Activated T-cell treated with anti-CD3 and anti-CD28 coated beads for 24 hours (primary cell): Measurements from ENCODE around the gene RPL28.
A peak's percentile ranks its signal among the peaks of the same experiment; 100 is the strongest.

Source experiments
- DNase-seq: peaks from one replicate; pipeline ENCODE4 v3.0.0-alpha.2; 2020; ENCODE audit warnings: low read depth

Gene RPL28

DNA sequence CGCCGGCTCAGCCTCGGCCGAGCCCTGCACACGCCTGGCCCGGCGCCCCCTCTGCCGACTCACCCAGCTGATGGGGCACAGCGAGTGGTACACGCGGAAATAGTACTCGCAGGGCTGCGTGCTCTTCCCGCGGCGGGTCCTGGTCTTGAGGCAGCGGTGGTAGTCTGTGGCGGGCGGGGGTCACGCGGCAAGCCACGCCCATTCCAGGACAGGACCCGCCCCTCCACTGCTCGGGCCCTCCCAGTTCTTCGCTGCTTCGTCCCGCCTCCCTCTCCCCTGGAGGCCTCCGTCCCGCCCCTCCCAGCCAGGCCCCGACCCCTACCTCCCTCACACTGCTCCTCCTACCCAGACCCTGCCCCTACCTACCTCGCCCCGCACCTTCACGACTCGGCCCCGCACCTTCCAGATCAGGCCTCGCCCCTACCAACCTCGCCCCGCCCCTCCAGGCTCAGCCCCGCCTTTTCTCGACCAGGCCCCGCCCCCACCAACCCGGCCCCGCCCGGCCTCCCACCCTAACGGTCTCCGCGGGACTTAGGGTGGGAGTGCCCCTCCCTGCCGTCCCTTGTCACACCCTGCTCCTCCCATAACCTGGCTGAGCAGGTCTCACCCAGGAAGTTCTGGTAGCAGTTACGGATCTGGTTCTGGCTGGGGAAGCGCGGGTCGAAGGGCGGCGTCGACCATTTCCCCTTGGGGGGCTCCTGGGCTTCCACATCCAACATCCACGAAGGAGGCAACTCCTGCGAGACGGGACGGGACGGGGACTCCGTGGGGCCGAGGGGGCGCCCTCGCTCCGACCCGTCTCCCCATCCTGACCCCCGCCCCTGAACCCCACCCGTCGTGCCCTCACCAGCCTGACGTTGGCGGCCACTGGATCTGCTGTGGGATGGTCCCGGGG, 31.7 kb upstream of the RPL28 start:
- DNase-seq: peak; percentile 32

DNA sequence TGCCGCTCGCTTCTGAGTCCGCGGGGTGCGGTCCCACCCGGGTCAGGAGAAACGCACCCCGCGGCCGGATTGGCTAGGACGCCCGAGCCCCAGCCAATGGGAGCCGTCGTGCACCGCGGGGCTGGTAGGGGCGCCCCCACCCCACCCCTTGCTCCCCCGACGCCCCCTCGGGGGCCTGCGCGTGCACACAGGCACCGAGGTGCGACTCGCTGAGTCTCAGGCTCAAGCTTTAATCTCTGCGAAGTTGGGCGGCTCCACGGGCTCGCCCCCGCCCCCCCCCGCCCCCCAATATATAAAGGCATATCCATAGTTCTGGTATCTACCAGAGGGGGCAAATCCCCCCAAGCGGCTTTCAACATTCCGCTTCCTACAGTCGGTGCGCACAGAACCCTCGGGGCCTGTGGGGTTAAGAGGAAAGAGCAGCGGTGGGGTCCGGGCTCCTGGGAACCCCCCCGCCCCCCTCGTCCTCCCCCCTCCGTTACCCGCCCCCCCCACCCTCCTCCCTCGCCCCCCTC, 31.0 kb upstream of the RPL28 start, which contains the start of gene COX6B2:
Gene COX6B2 (minus strand): TSS at position 22 of the 515 bp plus-strand sequence. CDS start 198 bp downstream, outside the sequence.
- DNase-seq: no peak

DNA sequence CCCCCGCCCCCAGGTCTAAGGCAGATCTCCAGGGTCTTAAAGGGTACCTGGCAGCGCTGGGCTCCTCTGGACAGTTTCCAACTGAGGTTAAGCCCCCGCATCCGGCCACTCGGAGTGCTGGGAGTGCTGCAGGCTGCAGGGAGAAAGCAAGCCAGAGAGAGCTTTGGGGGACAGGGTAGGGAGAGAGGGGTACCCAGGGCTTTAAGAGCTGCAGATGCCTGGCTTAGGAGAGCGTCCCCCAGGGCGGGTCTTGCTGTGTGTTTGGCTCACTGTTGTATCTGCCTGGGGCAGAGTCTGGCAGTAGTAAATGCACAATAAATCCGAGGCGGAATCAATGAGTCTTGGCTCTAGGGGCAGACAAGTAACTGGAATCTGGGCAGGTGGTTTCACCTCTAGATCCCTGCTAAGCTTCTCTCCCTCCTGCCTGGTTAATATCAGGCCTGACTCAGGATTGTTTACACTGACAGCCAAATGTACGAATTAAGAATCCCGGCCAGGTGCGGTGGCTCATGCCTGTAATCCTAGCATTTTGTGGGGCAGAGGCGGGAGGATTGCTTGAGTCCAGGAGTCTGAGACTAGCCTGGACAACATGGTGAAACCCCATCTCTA, 30.4 kb upstream of the RPL28 start:
- DNase-seq: no peak

DNA sequence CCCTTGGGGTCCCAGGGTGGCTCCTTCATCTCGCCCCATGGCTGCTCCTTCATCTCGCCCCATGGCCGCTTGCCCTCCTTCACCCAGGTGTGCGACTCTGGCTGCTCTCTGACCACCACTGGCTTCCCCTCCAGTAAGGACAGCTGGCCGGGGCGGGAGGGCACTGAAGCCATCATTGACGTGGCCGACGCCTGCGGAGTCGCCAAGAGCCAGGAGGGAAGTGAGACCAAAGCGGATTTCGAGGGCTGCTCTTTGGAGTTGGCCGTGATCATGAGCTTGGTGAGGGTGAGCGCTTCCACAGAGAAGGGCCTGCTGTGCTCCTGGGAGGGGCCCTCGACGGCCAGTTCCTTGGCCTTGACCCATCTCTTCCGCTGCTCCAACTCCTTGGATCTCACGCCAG, 27.2 kb upstream of the RPL28 start:
- DNase-seq: no peak

DNA sequence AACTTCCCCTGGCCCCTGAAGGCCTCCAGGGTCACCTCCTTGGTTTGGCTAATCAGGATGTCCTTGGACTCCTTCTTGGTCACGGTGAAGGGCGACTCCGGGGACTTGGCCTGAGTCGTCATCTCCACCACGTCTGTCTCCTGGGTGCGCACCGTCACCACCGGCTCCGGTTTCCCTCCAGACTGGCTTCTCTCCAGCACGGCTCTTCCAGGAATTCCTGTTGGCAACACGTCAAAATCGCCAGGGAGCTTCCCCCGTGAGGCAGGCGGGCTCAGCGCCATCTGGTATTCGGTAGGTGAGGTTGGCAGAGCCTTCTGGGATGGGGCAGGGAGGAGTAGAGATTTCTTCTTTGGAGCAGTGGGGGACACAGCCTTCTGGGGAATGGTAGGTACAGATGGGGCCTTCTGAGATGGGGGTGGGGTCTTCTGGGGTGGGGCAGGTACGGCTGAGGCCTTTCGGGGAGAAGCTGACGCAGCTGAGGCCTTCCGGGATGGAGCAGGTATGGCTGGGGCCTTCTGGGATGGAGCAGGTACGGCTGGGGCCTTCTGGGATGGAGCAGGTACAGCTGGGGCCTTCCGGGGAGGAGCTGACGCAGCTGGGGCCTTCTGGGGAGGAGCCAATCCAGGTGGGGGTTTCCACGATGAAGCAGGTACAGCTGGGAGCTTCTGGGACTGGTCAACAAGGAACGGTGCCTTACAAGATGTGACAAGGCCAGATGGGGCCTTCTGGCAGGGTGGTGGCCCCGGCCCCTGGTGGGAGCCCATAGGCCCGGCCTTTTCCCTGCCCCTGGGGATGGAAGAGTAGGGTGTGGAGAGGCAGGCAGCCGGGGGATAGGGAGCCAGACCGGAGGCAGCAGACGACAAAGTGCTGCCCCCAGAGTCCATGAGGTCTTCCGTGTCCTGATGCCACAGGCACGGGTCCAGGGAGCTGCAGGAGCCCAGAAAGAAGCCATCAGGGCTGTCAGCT, 26.5 kb upstream of the RPL28 start:
- DNase-seq: no peak

DNA sequence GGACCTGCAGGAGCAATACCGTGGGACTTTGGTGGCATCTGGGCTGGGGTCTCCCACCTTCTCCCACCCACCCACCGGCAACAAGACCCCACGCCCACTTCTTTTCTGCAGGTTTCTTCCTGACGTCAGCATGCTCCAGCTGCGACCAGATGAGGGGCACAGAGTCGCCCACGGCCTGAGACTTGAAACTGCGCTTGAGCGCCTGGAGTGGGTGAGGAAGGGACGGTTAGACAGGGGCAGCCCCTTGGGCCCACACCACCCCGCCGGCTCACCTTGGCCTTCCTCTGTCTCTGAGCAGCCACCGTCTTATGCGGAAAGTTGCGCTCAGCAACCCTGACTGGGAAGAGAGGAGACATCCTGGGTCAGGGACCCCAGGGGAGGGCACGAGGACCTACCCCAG, 24.8 kb upstream of the RPL28 start:
- no peak for DNase-seq

DNA sequence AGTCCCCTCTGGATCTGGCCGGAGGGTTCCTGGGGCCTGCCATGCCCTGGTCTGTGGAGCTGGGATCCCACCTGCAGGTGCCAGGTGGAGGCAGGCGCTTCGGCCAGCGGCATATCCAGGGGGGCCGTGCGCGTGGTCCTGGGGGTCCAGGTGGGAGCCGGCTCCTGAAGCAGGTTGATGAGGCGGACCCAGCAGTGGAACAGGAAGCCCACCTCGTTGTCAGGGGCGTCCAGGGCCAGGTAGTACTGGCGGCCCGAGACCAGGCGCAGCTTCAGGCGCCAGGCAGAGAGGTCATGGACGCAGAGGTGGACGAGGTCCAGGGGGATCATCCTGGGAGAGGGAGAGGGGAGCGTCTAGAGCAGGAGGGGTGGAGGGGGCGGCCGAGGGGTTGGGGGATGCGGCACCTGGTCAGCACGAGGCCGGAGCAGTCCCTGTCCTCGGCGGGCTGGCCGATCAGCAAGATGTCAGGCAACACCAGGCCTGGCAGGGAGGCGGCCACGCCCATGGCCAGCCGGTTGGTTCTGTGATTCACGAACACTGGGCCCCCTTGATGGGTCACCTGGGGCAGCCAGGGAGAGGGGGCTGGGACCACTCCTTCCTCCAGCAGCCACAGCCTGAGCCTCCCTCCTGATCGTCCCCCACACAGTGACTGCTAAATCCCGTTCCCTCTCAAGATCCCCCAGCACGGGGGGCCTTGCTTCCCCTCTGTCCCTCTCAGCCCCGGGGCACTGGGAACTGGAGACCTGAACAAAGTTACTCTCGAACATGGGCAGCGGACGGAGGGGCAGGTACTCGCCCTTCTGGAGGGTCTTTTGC, 23.4 kb upstream of the RPL28 start:
- no peak for DNase-seq

DNA sequence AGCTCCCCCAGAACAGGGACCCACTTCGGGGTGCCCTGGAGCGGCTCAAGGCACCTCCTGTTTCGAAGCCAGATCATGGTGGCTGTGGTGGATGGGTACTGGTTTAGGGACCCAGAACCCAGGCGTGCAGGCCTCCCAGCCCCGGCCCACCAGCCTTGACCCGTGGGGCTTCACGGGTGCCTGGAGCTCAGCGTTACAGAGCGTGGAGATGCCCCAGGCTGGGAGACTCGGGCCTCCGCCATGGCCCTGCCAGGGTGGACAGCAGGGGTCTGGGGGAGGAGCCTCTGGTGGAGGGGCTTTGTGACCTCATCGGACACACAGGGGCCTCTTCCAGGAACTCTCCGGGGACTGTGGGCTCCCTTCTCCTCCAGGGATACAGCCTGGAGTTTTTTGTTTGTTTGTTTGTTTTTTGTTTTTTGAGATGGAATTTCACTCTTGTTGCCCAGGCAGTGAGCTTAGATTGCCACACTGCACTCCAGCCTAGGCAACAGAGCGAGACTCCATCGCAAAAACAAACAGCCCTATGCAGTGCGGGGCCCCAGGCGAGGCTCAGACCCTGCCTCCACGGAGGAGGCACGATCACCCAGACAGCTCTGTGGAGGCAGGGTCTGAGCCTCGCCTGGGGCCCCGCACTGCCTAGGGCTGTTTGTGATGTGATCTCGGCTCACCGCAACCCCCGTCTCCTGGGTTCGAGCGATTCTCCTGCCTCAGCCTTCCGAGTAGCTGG, 22.6 kb upstream of the RPL28 start, which contains the start of gene GARIN5B:
Gene GARIN5B (minus strand): TSS at position 271 of the 727 bp plus-strand sequence. CDS start 194 bp downstream, at position 77.
- no peak for DNase-seq

DNA sequence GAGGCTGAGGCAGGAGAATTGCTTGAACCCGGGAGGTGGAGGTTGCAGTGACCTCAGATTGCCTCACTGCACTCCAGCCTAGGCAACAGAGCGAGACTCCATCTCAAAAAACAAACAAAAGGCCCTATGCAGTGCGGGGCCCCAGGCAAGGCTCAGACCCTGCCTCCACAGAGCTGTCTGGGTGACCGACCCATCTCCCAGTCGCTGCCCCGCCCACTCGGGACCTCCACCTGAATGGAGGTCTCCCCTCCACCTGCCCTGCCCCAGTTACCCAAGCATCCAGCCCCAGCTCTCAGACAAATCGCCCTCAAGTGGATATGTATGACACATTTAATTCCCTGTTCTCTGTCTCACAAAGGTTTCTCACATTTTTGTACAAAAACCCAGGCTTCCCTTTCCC, 20.5 kb upstream of the RPL28 start:
- DNase-seq: no peak

DNA sequence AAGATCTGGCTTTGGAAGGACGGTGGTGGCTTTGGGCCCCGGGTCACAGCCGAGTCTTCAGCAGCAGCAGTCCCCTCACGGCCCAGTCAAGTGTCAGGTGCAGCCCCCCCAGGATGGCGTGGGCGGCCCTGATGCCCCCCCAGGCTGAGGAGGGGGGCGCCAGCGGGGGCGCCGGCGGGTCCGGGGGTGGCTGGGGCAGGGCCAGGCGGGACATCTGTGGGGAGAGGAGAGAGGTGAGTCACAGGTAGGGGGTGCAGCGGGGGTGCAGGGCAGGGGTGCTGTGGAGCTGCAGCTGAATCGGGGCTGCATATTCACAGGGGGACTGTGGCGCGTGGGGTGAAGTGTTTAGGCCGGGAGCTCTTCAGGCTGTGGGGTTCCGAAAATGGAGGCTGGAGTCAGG, 19.8 kb upstream of the RPL28 start:
- no peak for DNase-seq

DNA sequence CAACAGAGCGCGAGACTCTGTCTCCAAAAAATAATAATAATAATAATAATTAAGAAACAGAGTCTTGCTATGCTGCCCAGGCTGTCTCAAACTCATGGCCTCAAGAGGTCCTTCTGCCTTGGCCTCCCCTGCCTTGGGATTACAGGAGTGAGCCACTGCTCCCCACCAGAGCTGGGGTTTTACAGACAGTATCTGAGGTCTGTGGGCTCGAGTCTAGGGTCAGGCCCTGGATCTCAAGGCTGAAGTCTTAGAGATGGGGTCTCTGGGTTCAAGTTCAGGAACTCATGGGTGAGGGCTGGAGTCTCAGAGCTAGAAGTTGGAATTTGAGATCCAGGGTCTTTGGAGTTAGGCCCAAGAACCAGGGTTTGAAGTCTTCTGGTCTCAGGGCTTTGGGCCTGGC, 18.9 kb upstream of the RPL28 start:
- DNase-seq: no peak

DNA sequence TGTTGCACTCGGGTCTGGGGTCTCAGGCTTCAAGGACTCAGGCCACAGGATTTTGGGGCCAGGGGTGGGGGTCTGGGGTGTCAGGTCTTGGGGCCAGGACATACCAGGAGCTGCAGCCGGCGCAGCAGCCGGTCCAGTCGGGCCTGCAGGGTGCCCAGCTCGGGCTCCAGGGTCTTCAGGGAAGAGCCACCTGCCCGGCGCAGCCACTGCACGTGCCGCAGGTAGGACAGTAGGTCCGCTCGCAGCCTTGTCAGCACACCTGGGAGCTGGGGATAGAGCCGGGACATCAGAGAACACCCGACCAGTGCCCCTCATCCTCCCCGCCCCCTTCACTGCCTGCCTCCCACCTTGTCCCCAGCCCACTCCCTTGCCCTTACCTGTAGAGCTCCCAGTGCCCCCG, 17.6 kb upstream of the RPL28 start:
- DNase-seq: no peak

DNA sequence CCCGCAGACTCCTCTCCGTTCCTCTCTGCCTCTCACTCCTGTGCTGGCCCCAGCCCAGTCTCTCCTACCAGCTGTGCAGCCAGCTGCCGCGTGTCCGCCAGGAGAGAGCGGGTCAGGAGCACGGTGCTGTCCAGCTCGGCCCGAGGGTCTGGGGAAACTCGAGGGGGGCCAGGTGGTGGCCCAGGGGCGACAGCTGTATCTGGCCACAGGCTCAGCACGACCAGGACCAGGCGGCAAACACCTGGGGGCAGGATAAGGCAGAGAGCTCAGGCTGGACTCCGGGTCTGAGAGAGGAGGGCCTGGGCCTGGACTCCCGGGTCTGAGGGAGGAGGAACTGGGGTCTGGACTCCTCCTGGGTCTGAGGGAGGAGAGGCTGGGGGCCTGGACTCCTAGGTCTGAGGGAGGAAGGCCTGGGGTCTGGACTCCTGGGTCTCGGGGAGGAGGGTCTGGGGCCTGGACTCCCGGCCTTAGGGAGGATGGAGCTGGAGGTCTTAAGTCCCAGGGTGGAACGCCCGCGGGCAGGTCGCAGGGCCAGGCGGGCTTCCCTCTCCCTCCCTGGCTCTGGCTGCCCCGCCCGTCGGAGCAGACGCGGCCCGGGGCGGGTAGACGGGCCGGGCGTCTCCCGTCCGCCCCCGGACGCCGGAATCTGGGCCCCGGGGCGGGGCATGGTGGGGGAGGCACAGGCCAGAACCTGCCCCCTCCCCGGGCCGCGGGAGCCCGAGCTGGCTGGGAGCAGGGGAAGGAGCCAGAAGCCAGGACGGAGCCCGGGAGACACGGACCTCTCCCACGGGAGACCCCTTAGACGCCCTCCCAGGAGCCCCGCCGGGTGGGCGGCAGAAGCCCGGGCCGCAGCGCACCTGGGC, 16.8 kb upstream of the RPL28 start:
- DNase-seq: no peak

DNA sequence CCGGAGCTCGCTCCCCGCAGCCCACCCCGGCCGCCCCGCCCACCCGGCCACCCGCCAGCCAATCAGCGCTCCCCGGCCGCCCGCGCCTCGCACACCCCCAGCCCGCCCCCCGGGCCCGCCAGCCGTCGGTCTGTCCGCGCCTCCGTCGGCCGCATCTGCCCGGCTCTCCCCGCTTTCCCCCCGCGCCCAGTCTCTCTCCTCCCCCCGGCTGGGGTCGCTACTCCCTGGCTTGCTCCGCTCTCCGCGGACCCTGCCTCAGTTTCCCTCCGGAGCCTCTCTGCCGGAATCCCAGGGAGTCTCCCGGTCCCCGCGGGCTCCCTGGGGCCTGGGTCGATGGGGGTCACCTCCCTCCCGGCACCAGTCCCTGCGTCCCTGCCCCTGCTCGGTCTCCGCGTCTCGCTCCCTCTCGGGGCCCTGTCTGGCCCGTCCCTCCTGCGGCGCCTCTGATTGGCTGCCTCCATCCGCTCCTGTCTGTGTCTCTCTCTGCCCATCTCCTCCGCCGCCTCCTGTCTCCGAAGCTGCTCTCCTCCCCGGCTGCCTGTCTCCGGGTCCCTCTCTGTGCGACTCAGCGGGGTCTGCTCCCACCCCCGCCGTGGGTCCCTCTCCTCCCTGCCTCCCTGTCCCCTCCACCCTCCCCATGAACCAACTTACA, 16.0 kb upstream of the RPL28 start:
- no peak for DNase-seq

DNA sequence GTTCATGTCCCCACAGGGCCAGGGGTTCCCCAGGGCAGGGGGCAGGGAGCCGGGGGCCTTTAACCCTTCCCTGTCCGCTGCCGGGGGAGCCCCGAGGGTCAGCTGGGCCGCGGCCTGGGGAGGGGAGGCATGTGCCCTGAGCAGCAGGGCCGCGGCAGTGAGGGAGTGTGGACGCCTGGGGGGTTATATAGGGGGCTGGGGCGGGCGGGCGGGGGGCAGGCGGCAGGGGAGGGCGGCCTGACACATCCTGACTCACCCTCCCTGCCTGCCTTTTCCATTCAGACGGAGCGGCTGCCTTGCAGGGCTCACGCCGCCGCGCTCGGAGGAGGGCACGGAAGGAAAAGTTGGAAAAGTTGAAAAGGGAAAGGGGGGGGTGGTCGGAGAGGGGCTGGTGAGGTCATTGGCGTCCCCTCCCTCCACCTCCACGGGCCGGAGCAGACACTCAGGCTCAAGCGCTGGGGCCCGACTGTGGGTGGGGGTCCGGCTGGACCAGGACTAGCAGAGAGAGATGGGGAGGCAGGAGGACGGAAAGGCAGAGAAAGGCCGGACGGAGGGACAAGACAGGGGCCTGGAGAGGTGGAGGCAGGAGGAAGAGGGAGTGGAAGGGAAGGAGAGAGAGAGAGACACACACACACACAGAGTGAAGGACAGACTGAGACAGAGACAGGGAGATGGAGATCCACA, 15.3 kb upstream of the RPL28 start, which contains the start of gene IL11:
Gene IL11 (minus strand): TSS at position 159 of the 684 bp plus-strand sequence. CDS start 153 bp downstream, at position 6.
- DNase-seq: no peak

DNA sequence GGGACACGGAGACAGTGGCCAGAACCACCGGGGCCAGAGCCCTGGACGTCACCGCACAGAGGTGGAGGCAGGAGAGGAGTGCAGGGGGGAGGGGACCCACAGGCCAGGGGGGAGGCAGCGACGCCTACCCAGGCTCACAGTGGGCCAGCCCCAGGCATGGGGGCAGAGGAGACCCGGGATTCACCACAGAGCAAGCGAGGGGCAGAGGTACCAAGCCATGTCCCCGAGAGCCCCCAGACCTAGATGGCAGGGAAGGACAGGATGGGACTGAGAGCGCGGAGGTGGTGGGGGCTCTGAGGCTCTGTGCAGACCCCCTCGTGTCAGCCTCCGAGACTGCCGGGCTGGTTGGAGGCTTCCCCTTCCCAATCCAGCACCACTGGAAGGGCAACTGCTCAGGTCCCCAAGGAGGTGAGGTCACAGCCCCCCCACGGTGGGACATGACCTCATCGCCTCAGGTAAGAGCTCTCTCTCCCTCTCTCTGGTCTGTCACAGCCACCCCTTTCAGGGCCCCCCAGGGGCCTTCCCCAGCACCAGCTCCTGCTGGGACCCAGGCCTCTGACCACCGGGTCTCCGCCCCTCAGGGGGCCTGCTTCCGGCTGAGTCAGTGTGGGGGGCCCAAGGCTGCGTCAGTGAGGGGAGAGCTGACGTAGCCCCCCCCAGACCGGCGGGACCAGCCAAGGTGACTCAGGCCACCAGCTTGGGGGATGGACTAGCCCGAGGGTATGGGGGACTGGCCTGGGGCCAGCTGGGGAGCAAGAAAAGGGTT, 13.2 kb upstream of the RPL28 start:
- no peak for DNase-seq

DNA sequence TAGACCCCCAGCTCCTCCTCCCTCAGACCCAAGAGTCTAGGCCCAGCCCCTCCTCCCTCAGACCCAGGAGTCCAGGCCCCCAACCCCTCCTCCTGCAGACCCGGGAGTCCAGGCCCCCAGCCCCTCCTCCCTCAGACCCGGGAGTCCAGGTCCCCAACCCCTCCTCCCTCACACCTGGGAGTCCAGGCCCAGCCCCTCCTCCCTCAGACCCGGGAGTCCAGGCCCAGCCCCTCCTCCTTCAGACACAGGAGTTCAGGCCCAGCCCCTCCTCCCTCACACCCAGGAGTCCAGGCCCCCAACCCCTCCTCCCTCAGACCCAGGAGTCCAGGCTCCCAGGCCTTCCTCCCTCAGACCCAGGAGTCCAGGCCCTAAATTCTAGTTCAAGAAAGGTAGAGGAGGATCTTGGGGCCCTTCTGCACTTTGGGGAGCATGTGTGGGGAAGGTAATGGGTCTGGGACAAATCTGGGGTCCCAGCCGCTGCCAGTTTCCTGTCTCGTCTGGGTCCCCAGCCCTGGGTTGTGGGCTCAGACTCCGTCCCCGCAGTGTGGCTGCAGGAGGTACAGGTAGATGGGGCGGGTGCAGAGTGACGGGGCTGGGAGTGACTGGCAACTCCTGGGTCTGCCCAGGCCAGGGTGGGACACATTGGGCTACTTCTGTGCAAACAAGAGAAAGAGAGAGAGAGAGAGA, 12.3 kb upstream of the RPL28 start:
- no peak for DNase-seq
